Measurements from ENCODE around the gene SLC25A11. TPM values are rescaled to one million over a fixed set of nuclear protein-coding genes. Genes with fewer than 3 reads are reported as not detected.

Gene SLC25A11
- total RNA-seq, 1 donor from 2014 or later: 47.5 TPM

DNA sequence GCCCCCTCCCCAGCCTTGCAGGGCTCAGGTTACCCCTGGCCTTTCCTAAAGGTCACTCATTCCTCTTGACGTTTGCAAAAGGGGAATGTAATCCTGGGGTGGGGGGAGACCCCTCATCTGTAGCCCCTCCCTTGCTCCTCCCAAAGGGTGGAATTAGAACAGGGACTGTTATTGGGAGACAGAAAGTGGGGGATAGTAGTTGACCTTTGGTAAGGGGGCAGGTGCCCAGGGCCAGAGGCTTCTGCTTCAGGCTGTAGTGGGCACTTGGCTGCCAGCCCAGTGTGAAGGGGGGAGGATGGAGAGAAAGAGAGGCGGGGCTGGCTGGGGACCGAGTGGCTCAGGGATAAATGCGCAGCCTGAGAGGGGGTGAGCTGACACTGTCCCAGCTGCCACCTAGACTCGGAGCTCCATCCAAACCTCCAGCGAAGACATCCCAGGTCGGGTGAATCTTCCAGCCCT lies 10.9 kb upstream of the SLC25A11 start, which contains the start of gene ENO3:
TSS of gene ENO3 (plus strand) at position 374 of the 459 bp plus-strand sequence. CDS start 711 bp downstream, outside the sequence.
- Mint-ChIP-seq H3K4me3 (ENCODE audit: unreplicated experiment) (peak within 1 kb of the TSS; percentile 87), H3K36me3 (ENCODE audit: low read depth, unreplicated experiment) (peaks cover 16% of the 10 kb centered on the region), H3K9me3 (ENCODE audit: unreplicated experiment) (no peaks in the 10 kb centered on the region), H3K4me1 (ENCODE audit: unreplicated experiment) (peaks cover 33% of the 10 kb centered on the region), H3K27me3 (ENCODE audit: unreplicated experiment) (peaks cover 31% of the 10 kb centered on the region), H3K27ac (ENCODE audit: unreplicated experiment) (peak within 1 kb of the TSS; percentile 75)
- TF ChIP-seq, protein P1, sequence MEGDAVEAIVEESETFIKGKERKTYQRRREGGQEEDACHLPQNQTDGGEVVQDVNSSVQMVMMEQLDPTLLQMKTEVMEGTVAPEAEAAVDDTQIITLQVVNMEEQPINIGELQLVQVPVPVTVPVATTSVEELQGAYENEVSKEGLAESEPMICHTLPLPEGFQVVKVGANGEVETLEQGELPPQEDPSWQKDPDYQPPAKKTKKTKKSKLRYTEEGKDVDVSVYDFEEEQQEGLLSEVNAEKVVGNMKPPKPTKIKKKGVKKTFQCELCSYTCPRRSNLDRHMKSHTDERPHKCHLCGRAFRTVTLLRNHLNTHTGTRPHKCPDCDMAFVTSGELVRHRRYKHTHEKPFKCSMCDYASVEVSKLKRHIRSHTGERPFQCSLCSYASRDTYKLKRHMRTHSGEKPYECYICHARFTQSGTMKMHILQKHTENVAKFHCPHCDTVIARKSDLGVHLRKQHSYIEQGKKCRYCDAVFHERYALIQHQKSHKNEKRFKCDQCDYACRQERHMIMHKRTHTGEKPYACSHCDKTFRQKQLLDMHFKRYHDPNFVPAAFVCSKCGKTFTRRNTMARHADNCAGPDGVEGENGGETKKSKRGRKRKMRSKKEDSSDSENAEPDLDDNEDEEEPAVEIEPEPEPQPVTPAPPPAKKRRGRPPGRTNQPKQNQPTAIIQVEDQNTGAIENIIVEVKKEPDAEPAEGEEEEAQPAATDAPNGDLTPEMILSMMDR (IDR thresholded peaks at IDR 0.05; ENCODE audit: unreplicated experiment): no peak
- no peak for DNase-seq (ENCODE audit: low spot score)

DNA sequence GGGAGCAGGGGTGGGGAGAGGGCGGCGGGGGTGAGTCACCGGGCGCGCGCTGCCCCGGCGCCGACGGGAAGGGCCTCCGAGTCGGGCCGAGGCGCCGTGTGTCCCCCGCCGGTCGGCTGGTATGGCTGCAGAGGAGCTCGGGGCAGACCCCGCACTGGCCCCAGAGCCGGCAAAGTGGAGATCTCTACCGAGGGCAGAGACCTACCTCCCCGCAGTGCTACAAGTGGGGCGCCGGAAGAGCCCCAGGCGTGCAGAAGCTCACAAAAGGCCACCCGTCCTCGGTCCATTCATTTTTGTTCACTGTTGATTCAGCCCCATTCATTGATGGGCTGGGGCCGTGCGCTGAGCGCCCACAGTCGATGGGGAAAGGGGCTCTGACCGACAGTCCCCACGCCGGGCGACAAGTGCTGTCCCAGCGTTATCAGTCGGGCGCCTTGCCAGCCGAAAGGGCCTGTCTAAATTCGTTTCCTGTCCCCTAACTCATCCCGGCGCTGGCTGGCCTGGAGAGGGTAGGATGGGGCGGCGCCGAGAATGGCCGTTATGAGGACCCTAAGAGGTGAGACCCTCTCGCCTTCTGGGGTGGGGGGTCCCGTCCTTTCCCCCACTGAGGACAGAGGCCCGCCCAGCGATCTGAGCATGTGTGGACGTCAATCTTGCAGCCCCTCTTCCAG lies 10.4 kb upstream of the SLC25A11 start:
- peak overlapping the region; percentile 75 for H3K27ac Mint-ChIP-seq (ENCODE audit: unreplicated experiment)
- H3K9me3 Mint-ChIP-seq (ENCODE audit: unreplicated experiment): no peaks in the 10 kb centered on the region
- DNase-seq (ENCODE audit: low spot score): peak; percentile 19
- peaks cover 19% of the 10 kb centered on the region for H3K36me3 Mint-ChIP-seq (ENCODE audit: low read depth, unreplicated experiment)
- H3K4me1 Mint-ChIP-seq (ENCODE audit: unreplicated experiment): peaks cover 38% of the 10 kb centered on the region
- TF ChIP-seq, protein P1 (IDR thresholded peaks at IDR 0.05; ENCODE audit: unreplicated experiment): no peak
- H3K4me3 Mint-ChIP-seq (ENCODE audit: unreplicated experiment): peak overlapping the region; percentile 87
- peaks cover 33% of the 10 kb centered on the region for H3K27me3 Mint-ChIP-seq (ENCODE audit: unreplicated experiment)

DNA sequence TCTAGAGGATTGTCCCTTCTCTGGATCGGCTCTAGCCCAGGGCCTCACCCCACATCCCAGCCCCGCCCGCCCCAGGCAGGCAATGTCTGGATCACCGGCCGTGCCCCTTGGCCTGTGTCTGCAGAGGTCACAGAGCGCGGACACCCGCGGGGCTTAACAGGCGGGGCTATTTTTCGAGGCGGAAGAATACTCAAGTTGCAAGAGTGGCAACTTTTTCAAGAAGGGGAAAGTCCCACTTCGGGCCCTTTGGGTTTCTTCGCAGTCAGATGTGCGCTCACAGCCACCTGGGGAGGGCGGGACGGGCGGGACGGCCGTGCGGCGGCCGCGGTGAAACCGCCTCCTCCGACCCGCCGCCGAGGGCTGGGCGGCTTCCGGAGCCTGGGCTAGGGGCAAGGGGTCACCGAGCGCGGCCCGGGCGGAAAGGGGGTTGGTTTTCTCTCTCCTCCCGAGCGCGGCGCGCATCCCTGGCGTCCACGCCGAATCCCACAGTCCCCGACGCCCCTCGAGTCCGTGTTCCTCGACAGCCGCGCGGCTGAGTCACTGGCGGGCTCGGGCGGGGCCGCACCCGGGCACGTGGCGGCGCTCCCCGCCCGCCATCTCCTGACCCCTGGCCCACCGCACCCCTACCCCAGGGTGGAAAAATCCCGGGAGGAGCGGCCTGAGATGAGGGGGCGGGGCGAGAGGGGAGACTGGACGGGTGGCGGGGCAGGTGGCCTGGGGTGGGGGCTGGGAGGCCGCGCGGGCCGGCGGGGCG lies 9.7 kb upstream of the SLC25A11 start:
- Mint-ChIP-seq H3K4me3 (ENCODE audit: unreplicated experiment) (peak overlapping the region; percentile 83), H3K27me3 (ENCODE audit: unreplicated experiment) (peaks cover 31% of the 10 kb centered on the region), H3K27ac (ENCODE audit: unreplicated experiment) (peak overlapping the region; percentile 13), H3K4me1 (ENCODE audit: unreplicated experiment) (peaks cover 46% of the 10 kb centered on the region), H3K36me3 (ENCODE audit: low read depth, unreplicated experiment) (peaks cover 24% of the 10 kb centered on the region), H3K9me3 (ENCODE audit: unreplicated experiment) (no peaks in the 10 kb centered on the region)
- peak; percentile 55 for DNase-seq (ENCODE audit: low spot score)
- TF ChIP-seq, protein P1 (IDR thresholded peaks at IDR 0.05; ENCODE audit: unreplicated experiment): no peak

DNA sequence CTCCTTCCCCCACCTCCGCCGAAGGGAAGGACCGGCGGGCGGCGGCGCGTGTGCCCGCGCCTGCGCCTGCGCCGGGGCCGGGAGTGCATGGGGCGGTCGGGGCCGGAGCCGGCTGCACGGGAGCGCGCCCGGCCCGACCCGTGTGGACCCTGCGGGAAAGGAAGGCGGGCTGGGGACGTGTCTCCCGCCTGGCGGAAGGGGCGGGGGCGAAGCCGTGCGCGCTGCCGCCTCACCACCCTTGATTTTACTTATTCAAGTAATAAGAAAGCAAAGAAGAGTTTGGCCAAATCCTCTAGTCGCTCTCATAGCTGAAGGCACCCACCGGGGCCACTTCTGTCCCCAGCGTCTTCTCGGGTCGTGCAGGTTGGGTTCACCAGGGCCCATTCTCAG lies 9.1 kb upstream of the SLC25A11 start:
- peak; percentile 83 for DNase-seq (ENCODE audit: low spot score)
- peaks cover 30% of the 10 kb centered on the region for H3K27me3 Mint-ChIP-seq (ENCODE audit: unreplicated experiment)
- peak overlapping the region; percentile 96 for H3K4me3 Mint-ChIP-seq (ENCODE audit: unreplicated experiment)
- peaks cover 22% of the 10 kb centered on the region for H3K36me3 Mint-ChIP-seq (ENCODE audit: low read depth, unreplicated experiment)
- H3K9me3 Mint-ChIP-seq (ENCODE audit: unreplicated experiment): no peaks in the 10 kb centered on the region
- TF ChIP-seq, protein P1 (IDR thresholded peaks at IDR 0.05; ENCODE audit: unreplicated experiment): no peak
- H3K27ac Mint-ChIP-seq (ENCODE audit: unreplicated experiment): peak overlapping the region; percentile 13
- H3K4me1 Mint-ChIP-seq (ENCODE audit: unreplicated experiment): peaks cover 44% of the 10 kb centered on the region

Measured in endothelial cell (in vitro differentiated cells).